Uterus (tissue), 4 donors: ENCODE measurements around the gene COL26A1. TPM values are rescaled to one million over a fixed set of nuclear protein-coding genes. Genes with fewer than 3 reads are reported as not detected.

Experiments used
- DNase-seq, 2 donors: peaks; one replicate each; pipeline ENCODE4 v3.0.0-alpha.2; 2019 to 2020
- H3K27ac ChIP-seq, 2 donors: fragments of 200-600 bp; sonication (generic); 1 replicate in 1 of 2; 2 replicates in 1 of 2; pipeline ENCODE4 v1.5.1; 2016 to 2018
- H3K27me3 ChIP-seq, 2 donors: fragments of 200-600 bp; sonication (generic); one replicate each; pipeline ENCODE4 v1.5.1; 2018 to 2019; ENCODE audit warnings: control low read depth in 1 of 2
- H3K36me3 ChIP-seq, 2 donors: fragments of 200-600 bp; sonication (generic); one replicate each; pipeline ENCODE4 v1.5.1; 2019; ENCODE audit warnings: control low read depth in 1 of 2
- H3K4me1 ChIP-seq, 2 donors: fragments of 200-600 bp; sonication (generic); one replicate each; pipeline ENCODE4 v1.5.1; 2018 to 2019; ENCODE audit warnings: control low read depth in 1 of 2
- H3K4me3 ChIP-seq, 2 donors: fragments of 200-600 bp; sonication (generic); 1 replicate in 1 of 2; 2 replicates in 1 of 2; pipeline ENCODE4 v1.5.1; 2018 to 2019; ENCODE audit warnings: mild to moderate bottlenecking in 1 of 2
- H3K9me3 ChIP-seq, 2 donors: fragments of 200-600 bp; sonication (generic); one replicate each; pipeline ENCODE4 v1.5.1; 2019; ENCODE audit warnings: control low read depth in 1 of 2
- POLR2A ChIP-seq, 2 donors: fragments of 450-650 bp; IDR thresholded peaks; one replicate each; pipeline ENCODE4 v1.6.1; 2016; ENCODE audit warnings: antibody characterized with exemption in 2 of 2, mild to moderate bottlenecking in 1 of 2, moderate library complexity in 1 of 2
- intact Hi-C: fragments of 100-400 bp; cut with DNase I; formaldehyde crosslinking; loops from one replicate; pipeline ENCODE4 v1.15.1; 2023; ENCODE audit warnings: low total_unique reads
- total RNA-seq, 4 donors: library from RNA; depleted of rRNA in 3 of 4; stranded (reverse); fragments of >200 nt in 3 of 4; gene quantifications; one replicate each; pipeline versions ENCODE4 v1.1.0 to v1.2.4, GENCODE V29; 2014 to 2023
- TF ChIP-seq, protein P1 (sequence below), 4 experiments: fragments of 200-600 bp in 2 of 4; fragments of 450-650 bp in 2 of 4; sonication (generic) in 2 of 4; IDR thresholded peaks; one replicate each; pipeline ENCODE4 v1.5.1; 2016 to 2019; ENCODE audit warnings: antibody characterized with exemption in 4 of 4, mild to moderate bottlenecking in 2 of 4, moderate library complexity in 1 of 4
- donor health status: DM: yes; HTN: yes; CAD: no.

COL26A1 gene
- total RNA-seq, 4 donors from 2014 or later = 0.30 to 11.8 TPM; not detected in 2

DNA sequence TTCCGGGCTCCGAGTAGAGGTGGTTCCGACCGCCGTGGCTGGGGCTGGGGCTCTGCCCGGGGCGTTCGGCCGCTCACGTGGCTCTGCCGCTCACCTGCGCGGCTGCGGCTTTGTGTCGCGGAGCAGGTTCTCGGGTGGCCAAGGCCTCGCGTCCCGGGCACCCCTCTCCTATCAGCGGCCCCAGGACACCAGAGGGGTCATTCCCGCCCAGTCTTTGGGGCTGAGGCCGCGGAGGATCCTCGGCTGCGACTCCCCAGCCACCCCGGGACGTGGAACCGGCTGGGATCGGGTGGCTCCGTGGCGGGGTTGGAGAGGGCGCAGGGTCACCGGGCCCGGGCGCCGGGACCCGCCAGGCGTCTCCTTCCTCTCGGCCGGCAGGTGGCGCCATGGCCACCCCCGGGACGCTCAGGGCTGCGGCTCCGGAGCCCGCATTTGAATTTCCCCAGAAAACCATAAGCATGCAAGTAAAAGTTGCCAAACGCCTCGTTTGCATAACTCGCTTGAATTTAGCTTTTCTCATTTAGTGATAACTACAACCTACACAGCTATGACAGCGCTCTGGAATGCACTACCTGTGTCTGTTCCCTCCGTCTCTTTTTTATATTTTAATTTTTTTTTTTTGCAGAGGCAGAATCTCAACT lies 1.2 kb downstream of the COL26A1 start:
- no peak for TF ChIP-seq POLR2A (IDR thresholded peaks at IDR 0.05)
- TF ChIP-seq, protein P1, sequence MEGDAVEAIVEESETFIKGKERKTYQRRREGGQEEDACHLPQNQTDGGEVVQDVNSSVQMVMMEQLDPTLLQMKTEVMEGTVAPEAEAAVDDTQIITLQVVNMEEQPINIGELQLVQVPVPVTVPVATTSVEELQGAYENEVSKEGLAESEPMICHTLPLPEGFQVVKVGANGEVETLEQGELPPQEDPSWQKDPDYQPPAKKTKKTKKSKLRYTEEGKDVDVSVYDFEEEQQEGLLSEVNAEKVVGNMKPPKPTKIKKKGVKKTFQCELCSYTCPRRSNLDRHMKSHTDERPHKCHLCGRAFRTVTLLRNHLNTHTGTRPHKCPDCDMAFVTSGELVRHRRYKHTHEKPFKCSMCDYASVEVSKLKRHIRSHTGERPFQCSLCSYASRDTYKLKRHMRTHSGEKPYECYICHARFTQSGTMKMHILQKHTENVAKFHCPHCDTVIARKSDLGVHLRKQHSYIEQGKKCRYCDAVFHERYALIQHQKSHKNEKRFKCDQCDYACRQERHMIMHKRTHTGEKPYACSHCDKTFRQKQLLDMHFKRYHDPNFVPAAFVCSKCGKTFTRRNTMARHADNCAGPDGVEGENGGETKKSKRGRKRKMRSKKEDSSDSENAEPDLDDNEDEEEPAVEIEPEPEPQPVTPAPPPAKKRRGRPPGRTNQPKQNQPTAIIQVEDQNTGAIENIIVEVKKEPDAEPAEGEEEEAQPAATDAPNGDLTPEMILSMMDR (IDR thresholded peaks at IDR 0.05) = peak; percentile 71 to 91 (median 81)
- H3K4me3 ChIP-seq = peak overlapping the region; percentile 37 to 46
- H3K36me3 ChIP-seq = no peaks in the 10 kb centered on the region
- no peaks in the 10 kb centered on the region for H3K9me3 ChIP-seq
- H3K27me3 ChIP-seq = peaks cover 0 to 3% of the 10 kb centered on the region in 2 donors
- intact Hi-C loops = no loop called here
- peak; percentile 22 to 40 for DNase-seq
- H3K4me1 ChIP-seq = no peaks in the 10 kb centered on the region
- H3K27ac ChIP-seq = no peak overlapping the region

DNA sequence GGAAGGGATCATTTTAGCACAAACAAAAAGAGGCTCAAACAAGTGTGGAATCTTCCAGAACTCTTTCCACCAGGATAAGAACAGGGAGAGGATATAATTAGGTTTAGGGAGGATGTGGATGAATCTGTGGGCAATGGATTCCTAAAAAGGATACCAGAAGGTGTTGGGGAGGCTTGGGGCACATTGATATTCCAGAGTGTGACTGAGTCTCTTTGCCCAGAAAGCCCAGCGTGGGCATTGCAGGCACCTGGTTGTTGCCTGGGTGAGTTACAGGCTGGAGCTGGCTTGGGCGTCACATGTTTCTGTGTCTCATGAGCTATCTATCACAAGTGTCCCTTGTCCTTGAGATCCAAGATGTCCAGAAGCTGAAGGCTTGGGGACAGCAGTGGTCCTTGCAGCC lies 3.3 kb downstream of the COL26A1 start:
- TF ChIP-seq, protein P1 (IDR thresholded peaks at IDR 0.05) = no peak
- TF ChIP-seq POLR2A (IDR thresholded peaks at IDR 0.05) = no peak
- H3K27ac ChIP-seq = no peak overlapping the region
- no peaks in the 10 kb centered on the region for H3K4me1 ChIP-seq
- DNase-seq = no peak
- no peaks in the 10 kb centered on the region for H3K36me3 ChIP-seq
- H3K9me3 ChIP-seq = no peaks in the 10 kb centered on the region
- intact Hi-C loops = no loop called here
- H3K27me3 ChIP-seq = peaks cover 0 to 3% of the 10 kb centered on the region in 2 donors
- no peak overlapping the region for H3K4me3 ChIP-seq

DNA sequence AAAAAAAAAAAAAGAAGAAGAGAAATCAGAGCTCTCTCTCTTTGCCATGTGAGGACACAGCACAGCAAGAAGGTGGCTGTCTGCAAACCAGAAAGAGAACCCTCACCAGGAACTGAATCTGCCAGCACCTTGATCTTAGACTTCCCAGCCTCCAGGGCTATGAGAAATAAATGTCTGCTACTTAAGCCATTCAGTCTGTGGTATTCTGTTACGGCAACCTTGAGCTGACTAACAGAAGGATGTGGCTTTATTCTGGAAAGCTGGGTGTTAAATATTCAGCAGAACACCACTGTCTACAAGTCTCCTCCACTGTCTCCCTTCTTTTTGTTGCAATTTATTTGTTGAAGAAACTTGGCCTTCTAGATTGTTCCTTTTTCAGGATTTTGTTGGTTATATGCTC lies 5.0 kb downstream of the COL26A1 start:
- H3K27ac ChIP-seq = no peak overlapping the region
- H3K27me3 ChIP-seq = peaks cover 0 to 3% of the 10 kb centered on the region in 2 donors
- no peaks in the 10 kb centered on the region for H3K9me3 ChIP-seq
- H3K4me3 ChIP-seq = no peak overlapping the region
- DNase-seq = no peak
- intact Hi-C loops = no loop called here
- no peak for TF ChIP-seq POLR2A (IDR thresholded peaks at IDR 0.05)
- TF ChIP-seq, protein P1 (IDR thresholded peaks at IDR 0.05) = no peak
- no peaks in the 10 kb centered on the region for H3K36me3 ChIP-seq
- H3K4me1 ChIP-seq = no peaks in the 10 kb centered on the region

DNA sequence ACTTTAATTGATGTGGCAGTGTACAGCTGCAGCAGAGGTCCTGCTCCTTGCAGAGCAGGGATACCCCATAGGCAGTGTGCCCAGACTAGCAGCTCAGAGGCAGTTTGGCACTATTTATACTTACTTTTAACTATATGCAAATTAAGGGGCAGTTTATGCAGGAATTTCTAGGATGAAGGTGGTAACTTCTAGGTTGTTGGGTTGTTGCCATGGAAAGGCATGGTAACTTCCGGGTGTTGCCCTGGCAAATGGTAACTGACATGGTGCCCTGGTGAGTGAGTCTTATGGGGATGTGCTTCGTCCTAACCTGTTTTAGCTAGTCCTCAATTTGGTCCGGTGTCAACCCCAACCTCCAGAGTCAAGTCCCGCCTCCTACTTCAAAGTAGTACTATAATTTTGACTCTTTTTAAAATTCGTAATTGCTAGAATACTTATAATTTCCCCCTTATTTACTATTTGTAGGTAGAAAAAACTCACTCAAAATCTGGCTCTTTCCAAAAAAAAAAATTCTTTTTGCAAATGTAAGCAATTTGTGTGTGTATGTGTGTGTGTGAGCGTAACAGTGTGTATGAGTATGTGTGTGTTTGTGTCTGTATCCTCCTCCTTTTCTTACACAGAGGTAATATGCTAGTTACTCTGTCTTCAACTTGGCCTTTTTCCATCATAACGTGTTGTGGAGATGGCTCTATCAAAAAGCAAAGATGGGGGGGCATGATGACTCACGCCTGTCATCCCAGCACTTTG lies 5.9 kb downstream of the COL26A1 start:
- no peaks in the 10 kb centered on the region for H3K36me3 ChIP-seq
- H3K9me3 ChIP-seq = no peaks in the 10 kb centered on the region
- no peaks in the 10 kb centered on the region for H3K4me1 ChIP-seq
- H3K27me3 ChIP-seq = peaks cover 0 to 3% of the 10 kb centered on the region in 2 donors
- DNase-seq = no peak
- TF ChIP-seq, protein P1 (IDR thresholded peaks at IDR 0.05) = no peak
- TF ChIP-seq POLR2A (IDR thresholded peaks at IDR 0.05) = no peak
- no peak overlapping the region for H3K27ac ChIP-seq
- H3K4me3 ChIP-seq = no peak overlapping the region
- intact Hi-C loops = no loop called here

DNA sequence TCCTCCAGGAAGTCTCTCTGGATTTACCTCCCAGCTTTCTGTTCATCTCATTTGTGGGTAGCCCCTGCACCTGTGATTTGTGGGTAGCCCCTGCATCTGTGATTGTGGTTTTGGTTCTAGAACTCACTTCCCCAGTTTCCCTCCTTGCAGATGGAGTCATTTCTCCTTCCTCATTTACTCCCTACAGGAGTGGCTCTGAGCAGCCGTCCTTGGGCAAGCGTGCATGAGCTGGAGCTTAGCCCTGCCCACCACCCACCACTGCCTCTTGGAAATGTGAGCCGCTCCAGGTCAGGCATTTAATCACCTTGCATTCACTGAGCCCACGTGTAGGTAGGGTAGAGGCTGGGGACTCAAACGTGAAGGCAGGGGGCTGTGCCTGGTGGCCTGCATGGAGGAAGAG lies 8.2 kb downstream of the COL26A1 start:
- no peaks in the 10 kb centered on the region for H3K27me3 ChIP-seq
- TF ChIP-seq POLR2A (IDR thresholded peaks at IDR 0.05) = no peak
- no peak overlapping the region for H3K4me3 ChIP-seq
- no peak overlapping the region for H3K27ac ChIP-seq
- no peaks in the 10 kb centered on the region for H3K4me1 ChIP-seq
- no peaks in the 10 kb centered on the region for H3K9me3 ChIP-seq
- no peak for DNase-seq
- intact Hi-C loops = no loop called here
- no peaks in the 10 kb centered on the region for H3K36me3 ChIP-seq
